GM12892 (cell line): ENCODE data around the gene LHX1.

Source experiments
- DNase-seq: peaks from one replicate; pipeline ENCODE4 v3.0.0; 2011; ENCODE audit not compliant: insufficient read length
- FAIRE-seq: peaks from 2 replicates; lab custom pipeline; 2011; peaks lifted over from hg19 to GRCh38; lab: Jason Lieb, UNC
- POLR2A ChIP-seq: IDR thresholded peaks from 2 replicates; pipeline ENCODE4 v1.6.1; 2011; ENCODE audit warnings: low read depth, low read length, control low read depth
- POLR2AphosphoS5 ChIP-seq: IDR thresholded peaks from 2 replicates; pipeline ENCODE4 v1.6.1; 2011; ENCODE audit warnings: low read depth, low read length, control low read depth
- TAF1 ChIP-seq: IDR thresholded peaks from 2 replicates; pipeline ENCODE4 v1.6.1; 2011; ENCODE audit warnings: low read depth, mild to moderate bottlenecking, control low read depth, low read length, borderline replicate concordance

LHX1 gene

DNA sequence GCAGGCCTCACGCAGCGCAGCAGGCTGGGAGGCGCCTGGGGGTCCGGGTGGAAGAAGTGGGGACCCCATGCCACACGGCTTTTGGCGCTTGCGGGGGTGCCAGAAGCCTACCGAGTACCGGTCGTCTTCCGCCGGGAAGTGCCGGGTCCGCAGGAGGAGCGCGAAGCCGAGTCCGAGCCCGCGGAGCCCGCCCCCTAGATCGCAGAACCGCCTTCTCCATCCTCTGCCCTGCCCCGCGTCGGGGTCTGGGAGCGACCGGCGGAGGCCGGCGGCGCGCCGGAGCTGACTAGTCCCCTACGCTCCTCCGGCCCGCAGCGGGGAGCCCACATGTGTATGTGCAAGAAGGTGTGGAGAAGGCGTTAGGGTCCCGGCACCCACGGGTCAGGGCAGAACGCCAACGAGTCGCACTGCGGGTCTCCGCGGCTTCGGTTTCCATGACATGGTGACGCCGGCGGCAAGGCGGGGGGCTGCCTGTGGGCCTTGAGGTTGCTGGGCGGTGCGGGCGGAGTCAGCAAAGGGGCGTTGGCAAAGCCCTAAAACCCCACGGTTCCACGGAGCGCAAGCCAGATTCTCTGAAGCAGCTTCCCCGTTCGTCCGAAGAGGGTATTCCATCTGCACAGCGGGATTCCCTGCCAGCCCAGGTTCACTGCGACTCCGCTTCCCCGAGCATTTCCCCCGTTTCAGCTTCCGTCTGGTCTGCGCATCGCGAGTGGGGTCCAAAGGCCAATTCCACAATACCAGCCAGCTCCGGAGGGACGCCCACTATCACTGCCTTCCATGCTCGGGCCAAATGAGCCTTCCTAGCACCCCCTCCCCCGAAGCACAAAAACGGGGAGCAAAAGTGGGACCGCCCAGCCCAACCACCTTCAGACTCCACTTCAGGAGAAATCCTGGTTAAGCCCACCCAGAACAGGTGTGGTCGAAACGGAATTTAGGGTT, 2.3 kb upstream of the LHX1 start:
- TF ChIP-seq TAF1: no peak
- TF ChIP-seq POLR2AphosphoS5: no peak
- TF ChIP-seq POLR2A: no peak
- DNase-seq: no peak
- no peak for FAIRE-seq

DNA sequence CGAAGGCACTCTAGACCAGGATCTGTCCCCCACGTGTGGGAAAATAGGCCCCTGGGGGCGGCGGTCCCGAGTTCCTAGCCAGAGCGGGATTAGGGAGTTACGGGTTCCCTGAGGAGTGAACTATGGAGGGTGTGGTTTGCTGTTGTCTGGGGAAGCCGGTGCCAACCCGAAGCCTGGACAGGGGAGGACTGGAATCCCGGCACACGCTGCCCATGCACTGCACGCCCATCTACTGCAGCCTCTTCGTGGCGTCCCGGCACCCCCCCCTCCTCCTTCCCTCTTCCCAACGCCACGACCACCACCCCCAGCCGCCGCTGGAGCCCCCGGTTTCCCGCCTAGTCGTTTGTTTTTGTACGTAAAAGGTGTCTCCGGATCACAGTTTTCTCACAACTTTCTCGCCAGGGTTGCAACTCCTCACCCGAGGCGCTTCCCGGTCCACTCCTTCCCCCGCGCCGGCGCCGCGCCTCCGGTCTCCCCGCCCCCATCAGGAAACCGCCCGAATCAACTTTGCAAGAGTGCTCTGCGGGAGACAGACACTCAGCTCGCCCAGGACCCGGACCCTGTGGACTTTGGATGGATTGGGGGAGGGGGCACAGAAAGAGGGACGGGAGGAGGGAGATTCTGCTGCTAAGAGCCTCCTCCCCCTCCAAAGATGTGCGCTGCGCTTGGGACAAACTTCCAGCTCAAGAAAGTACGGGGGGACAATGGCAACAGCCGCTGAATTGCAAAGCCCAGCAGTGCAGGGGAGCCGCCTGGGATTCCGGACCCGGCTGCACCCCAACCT, 1.4 kb upstream of the LHX1 start:
- DNase-seq (no peak), FAIRE-seq (no peak)
- no peak for TF ChIP-seq POLR2A
- no peak for TF ChIP-seq TAF1
- TF ChIP-seq POLR2AphosphoS5: no peak

DNA sequence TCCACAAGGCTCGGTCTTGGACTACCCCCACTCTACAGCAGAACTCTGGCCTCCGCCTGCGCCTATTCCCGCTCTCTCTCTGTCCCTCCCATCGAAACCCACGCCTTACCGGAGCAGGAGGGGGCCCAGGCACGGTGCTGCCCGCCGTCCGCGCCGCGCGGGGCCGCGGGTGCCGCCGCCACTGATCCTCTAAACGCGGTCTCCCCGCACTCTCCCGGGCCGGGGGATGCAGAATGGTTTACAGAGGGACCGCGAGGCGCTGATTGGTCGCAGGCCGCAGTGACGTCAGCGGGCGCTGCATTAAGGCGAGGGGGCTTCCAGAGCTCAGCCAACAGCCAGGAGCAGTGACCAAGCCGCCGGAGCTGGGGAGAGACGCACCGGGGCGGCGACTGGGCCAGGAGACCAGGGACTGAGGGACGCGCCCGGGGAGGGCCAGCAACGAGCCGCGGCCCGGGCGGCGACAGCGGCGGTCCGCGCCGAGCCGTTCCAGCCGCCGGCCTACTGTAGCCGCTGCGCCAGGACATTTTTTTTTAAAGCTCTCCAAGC, 747 bp upstream of the LHX1 start:
- no peak for FAIRE-seq
- no peak for TF ChIP-seq POLR2AphosphoS5
- TF ChIP-seq POLR2A: no peak
- no peak for TF ChIP-seq TAF1
- no peak for DNase-seq

DNA sequence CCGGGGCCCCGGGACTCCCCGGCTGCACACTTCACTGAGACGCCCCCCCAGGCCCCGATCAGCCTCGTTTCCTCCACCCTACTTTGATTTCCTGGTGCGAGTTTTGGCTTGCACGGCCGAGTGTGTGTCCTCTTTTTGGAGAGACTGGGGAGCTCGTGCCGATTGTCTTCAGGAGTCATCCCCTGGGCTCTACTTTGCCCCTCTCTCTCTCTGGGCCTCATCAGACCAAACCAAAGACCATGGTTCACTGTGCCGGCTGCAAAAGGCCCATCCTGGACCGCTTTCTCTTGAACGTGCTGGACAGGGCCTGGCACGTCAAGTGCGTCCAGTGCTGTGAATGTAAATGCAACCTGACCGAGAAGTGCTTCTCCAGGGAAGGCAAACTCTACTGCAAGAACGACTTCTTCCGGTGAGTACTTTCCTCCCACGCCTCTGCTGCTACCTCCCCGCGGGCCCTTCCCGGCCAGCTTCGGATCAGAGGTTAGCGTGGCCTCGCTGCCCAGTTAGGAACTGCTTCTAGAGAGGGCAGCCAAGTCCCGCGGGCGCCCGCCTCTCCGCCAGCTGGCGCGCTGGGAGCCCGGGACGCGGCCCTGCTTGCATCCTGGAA, 787 bp downstream of the LHX1 start:
- no peak for TF ChIP-seq TAF1
- TF ChIP-seq POLR2AphosphoS5: no peak
- TF ChIP-seq POLR2A: no peak
- DNase-seq: no peak
- FAIRE-seq: no peak

DNA sequence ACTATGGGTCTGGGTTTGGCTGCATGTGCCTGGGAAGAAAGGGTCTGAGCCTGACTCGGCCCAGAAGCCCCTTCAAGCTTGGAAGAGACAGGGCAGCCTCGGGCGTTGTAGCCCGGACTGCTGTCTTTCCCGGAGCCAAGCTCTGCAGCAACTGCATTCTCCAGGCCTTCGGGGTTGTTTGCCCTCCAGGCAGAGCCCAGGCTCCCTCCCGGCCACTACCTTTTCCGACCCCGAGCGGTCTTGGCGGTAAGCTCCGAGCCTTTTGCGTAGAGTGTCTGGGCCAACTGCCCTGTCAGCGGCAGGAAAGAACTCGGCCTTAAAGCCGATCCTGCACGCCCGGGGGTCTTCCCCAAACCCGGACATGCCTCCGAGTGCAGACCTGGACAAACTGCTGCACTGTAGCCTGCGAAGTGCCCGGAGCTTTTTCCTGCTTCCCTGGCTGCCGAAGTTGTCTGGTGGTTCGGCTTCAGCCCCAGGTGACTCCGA, 1.3 kb downstream of the LHX1 start:
- no peak for DNase-seq
- TF ChIP-seq POLR2A (no peak), TAF1 (no peak), POLR2AphosphoS5 (no peak)
- FAIRE-seq: no peak

DNA sequence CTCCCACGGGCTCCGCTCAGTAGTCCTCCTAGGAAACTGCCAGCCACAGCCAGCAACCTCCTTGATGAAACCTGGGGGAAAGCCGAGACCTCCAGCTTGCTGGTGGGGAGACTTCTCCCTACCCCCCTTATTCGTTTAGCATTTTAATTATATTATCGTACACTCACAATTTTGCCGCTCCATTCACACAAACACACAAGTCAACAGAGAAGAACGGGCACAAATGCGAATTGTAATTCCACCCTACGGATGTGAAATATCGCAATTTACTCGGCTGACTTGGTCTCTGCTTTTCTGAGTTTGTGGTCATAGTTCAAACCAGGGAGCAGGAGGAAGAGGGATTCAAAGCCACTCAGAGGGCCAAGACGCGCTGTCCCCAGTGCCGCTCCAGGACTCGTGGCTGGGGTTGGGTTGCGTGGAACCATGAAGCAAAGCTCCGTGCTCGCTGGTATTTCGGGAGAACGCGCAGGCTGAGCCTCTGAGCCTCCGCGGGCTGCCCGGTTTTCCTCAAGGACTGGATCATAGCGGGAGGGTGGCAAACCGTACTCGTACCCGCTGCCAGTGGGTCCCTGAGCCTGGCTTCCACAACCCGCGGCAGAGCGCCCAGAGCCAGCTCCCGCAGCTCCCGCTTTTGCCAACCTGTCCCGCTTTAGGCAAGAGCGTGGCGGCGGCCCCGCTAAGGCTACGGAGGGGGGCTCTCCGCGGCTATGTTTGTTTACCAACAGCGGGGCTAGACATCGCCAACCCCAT, 2.0 kb downstream of the LHX1 start:
- DNase-seq (no peak), FAIRE-seq (no peak)
- TF ChIP-seq TAF1 (no peak), POLR2AphosphoS5 (no peak), POLR2A (no peak)

DNA sequence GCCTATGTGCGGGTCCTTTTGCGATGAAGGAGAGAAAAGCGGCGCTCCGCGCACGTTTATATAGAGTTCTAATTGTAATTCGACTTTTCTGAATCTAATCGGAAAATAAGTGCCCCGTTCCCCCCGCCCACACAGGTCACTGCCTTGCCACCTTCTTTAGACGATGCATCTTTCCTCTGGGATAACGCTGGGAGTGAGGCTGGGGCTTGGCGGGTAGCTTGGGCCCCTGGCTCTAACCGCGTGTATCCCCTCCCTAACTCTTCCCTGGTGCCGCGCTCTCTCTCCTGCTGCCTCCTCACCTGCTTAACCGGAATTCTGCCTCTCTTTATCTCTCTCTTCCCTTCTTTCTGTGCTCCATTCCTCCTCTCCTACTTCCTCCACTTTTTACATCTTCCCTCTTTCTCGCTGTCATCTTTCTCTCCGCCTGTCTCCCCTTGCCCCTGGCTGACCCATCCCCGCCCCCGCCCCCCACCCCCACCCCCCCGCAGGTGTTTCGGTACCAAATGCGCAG, 2.6 kb downstream of the LHX1 start:
- TF ChIP-seq POLR2AphosphoS5 (no peak), POLR2A (no peak), TAF1 (no peak)
- no peak for FAIRE-seq
- DNase-seq: no peak

DNA sequence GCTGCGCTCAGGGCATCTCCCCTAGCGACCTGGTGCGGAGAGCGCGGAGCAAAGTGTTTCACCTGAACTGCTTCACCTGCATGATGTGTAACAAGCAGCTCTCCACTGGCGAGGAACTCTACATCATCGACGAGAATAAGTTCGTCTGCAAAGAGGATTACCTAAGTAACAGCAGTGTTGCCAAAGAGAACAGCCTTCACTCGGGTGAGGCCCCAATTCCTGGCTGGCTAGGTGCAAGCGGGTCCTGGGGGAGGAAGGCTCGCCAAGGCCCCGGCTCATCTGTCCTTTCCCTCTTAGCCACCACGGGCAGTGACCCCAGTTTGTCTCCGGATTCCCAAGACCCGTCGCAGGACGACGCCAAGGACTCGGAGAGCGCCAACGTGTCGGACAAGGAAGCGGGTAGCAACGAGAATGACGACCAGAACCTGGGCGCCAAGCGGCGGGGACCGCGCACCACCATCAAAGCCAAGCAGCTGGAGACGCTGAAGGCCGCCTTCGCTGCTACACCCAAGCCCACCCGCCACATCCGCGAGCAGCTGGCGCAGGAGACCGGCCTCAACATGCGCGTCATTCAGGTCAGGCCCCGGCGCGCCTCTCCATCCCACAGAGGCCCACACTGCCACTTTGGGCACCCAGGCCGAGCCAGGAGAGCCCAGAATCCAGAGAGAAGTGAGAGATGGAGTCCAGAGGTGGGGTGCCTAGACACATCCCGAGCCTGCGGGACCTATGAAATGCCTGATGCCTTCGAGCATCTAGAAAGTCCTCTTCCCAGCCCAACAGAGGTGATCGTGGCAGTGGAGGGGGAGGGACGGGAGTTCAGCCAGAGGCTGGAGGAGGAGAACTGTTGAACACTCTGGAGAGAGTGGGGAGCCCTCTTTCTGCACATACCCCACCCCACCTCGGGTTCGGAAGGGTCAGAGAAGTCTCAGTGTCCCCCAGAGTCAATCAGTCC, 3.3 kb downstream of the LHX1 start:
- no peak for FAIRE-seq
- TF ChIP-seq POLR2A (no peak), TAF1 (no peak), POLR2AphosphoS5 (no peak)
- DNase-seq: no peak

DNA sequence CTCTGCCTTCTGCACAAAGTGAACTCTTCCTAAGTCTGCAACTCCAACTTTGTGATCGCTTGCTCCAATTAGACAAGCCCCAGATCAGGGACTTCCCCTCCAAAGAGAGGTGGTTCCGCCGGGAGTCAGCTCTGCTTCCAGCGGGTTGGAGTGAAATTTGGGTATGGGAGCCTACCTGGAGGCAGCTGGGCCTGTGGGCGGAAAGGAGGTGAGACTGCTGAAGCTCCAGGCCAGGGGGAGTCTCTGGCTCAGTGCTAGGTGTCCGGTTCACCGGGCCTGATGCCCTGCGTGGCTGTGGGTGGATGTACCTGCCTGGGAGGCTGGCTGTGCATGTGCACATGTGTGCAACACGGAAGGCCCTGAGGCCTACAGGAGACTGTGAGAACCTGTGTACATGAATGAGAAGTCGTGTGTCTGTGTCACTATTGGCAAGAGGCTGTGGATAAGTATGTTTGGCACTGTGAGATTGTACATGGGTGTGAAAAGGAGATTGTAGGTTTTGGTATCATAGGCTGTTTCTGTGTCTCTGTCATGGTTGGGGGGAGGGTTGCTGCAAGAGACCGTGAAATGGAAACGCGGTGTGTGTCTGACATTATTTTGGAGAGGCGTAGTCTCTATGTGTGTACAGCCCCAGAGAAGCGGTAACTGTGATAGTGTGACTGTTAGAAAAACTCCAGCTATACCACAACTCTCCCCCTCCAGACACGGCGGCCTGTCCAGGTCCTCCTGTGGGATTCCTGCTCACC, 4.2 kb downstream of the LHX1 start:
- no peak for FAIRE-seq
- TF ChIP-seq POLR2A: no peak
- no peak for TF ChIP-seq TAF1
- no peak for TF ChIP-seq POLR2AphosphoS5
- DNase-seq: no peak
